Gastrocnemius medialis (tissue), 4 donors: Measurements from ENCODE around the gene ST7.

Experiments
- CTCF ChIP-seq, 5 experiments: fragments of 450-650 bp in 3 of 5; fragments of 200-600 bp in 2 of 5; sonication (generic) in 2 of 5; IDR thresholded peaks in 4 of 5; conservative IDR thresholded peaks in 1 of 5; 1 replicate in 4 of 5; 2 replicates in 1 of 5; pipeline ENCODE4 v1.5.1; 2016 to 2019; ENCODE audit warnings: antibody characterized with exemption in 5 of 5, mild to moderate bottlenecking in 3 of 5, moderate library complexity in 3 of 5
- POLR2A ChIP-seq, 2 donors: fragments of 450-650 bp; IDR thresholded peaks; one replicate each; pipeline ENCODE4 v1.6.1; 2017; ENCODE audit warnings: antibody characterized with exemption in 2 of 2, mild to moderate bottlenecking in 2 of 2, moderate library complexity in 2 of 2

GRCh38 chr7:117202511-117202910 lies 249.2 kb downstream of the ST7 start:
- TF ChIP-seq CTCF (IDR thresholded peaks at IDR 0.05 in 4 of 5, conservative IDR thresholded peaks at IDR 0.05 in 1 of 5), result no peak
- TF ChIP-seq POLR2A (IDR thresholded peaks at IDR 0.05), result no peak
